HS-27A (cell line): ENCODE data around the gene SMIM41.

ENCODE experiments used
- DNase-seq: peaks from one replicate; pipeline ENCODE4 v3.0.0-alpha.2; 2012; ENCODE audit warnings: low read depth, missing footprints

SMIM41 gene

GRCh38 chr12:52122540-52122871, 43.0 kb downstream of the SMIM41 start:
- DNase-seq = no peak

DNA sequence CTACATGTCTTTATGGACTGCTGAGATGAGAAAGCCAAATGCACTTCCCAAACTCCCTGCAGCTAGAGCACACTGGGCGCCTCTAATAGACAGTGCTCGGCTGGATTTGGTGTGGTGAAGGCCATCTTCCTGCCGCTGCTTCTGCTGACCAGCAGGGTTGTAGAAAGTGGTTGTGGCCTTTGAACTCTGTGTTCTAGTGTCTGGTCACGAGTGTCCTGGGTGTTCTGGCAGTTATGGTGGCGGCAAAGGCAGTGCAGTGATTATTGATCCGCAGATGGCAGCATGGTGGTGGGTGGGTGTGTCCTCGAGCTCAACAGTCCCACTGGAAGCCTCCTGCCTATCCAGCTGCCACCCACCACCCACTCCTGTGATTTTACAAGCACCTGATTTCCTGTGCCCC, 43.4 kb downstream of the SMIM41 start:
- DNase-seq = no peak

DNA sequence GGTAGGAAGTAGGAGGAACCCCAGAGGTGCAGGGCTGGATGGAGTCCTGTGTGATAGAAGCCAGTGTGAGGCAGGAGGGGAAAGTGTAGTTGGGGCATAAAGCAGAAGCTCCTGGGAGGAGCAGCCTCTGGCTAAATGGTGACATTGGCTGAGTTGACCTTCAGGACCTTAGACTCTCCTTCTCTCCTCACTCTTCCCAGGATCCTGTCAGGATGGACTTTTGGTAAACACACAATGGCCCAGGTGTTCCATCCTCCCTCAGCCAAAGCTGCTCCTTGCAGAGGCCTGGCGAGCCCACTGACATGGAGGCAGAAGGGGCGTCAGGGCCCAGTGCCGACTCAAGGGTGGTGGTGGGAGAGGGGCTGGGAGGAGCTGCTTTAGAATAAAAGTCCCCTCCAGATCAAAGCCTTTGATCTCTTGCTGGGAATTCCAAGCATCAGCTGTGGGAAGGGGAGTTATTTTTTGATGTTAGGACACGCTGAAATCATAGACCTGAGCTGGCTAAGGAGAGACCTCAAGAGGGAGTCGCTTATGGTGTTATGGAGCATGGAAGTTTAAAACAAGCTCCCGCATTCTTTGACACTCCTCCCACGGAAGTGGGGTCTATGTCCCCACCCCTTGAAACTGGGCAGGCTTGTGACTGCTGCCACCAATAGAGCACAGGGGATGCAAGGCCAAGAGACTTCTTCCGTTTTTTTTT, 44.1 kb downstream of the SMIM41 start:
- no peak for DNase-seq

GRCh38 chr12:52125476-52125900, 46.0 kb downstream of the SMIM41 start:
- no peak for DNase-seq

DNA sequence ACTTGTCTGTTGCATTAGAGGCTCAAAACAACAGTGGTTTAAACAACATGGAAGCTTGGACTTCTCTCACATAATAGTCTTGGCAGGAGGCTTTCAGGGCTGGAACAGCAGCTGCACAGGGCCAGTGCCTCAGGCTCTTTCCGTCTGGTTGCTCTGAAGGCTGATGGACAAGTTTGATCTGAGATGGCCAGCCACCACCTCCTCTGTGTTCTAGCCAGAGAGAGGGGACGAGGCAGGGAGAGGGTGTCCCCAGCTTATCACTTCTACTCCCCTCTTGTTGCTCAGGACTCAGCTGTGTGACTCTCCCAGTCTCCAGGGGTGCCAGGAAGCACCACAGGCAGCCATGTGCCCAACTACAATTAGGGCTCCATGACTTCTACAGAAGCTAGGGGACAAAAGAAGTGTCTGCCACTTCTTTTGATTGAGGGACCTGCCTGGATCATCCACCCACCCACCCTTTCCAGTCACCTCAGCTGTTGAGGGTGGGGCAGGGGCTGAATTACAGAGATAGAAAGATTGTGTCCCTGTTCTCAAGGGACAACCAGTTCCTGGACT, 46.6 kb downstream of the SMIM41 start:
- no peak for DNase-seq

DNA sequence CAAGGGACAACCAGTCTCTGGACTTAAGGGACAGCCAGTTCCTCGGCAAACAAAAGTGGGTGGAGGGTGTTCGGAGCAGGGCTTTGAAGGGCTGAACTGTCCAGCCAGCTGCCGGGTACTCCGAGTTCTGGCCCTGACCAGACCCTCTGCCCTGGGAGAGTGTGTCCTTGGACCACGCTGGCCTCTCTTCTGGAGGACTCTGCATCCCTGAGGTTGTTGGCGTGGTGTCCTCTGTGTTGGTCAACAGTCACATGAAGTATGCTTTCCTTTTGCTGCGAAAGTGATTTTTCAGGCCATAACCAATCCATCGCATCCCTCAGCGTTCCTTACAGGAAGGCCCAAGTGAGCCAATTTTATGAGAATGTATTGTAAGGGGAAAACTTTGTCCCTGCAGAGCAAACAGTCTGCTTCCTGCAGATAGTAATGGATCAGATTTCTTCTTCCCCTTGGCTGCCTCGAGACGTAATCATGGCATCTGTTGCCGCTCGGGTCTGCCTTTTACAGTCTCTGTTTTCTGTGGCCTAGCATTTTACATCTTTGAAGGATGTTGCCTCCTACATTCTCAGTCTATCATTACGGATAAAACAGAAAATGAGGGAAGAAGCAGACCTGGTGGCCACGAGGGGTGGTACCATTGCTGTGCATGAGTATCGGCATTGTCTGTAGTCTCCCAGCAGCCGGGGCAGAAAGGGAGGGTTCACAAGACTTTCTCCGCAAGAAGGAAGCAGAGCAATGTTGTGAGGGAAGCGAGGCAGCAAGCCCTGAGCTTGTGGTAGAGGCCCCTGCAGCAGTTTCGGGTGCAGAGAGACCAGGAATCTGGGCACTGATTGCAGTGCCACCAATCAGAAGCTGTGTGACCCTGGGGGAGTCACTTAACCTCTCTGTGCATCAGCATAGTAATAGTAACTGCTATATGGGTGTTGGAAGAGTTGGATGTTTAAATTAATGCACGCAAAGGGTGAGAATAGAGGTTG, 47.4 kb downstream of the SMIM41 start:
- DNase-seq = no peak

GRCh38 chr12:52127683-52128450, 48.4 kb downstream of the SMIM41 start:
- DNase-seq = no peak

DNA sequence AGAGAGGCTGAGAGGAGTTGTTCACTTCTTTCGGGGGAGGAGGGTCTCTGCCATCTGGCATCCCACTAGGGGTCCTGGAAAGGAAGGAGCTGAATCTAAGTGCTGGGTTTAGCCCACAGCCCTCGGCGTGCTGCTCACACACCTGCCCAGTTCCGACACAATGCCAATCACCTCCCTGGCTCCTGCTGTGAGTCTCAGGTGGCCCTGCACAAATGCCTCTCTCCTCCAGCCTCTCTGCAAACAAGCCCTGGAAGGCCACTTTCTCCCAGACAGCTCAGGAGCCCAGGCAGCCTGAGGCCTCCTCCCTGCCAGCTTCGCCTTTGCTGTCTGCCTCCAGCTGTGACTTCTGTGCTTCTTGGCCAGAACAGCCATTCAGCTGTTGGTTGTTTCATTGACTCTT, 51.2 kb downstream of the SMIM41 start:
- no peak for DNase-seq

DNA sequence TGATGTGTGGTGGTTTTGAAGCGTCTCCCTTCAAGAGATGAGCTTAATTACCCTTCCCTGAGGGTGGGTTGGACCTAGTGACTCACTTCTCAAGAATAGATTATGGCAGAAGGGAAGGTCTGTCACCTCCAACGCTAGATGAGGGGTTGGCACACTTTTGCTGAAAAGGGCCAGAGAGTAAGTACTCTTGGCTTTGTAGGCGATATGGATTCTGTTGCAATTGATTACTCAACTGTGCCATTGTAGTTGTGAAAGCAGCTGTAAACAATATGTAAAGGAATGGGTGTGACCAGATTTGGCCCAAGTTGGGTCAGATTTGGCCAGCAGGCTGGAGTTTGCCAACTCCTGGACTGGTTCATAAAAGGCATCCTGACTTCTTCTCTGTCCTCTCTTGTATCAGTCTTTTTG, 53.3 kb downstream of the SMIM41 start:
- DNase-seq = no peak

- DNase-seq = no peak
These were observed 58.2 kb downstream of the SMIM41 start for GRCh38 chr12:52137746-52138145.

DNA sequence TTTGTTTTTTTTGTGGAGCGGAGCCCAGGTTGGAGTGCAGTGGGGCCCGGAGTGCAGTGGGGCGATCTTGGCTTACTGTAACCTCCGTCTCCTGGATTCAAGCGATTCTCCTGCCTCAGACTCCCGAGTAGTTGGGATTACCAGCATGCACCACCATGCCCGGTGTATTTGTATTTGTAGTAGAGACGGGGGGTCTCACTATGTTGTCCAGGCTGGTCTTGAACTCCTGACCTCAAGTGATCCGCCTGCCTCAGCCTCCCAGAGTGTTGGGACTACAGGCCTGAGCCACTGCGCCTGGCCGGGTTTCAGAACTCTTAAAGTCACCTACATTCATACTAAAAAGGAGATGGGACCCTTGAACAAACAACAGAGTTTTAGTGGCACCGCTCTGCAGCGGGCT, 59.6 kb downstream of the SMIM41 start:
- no peak for DNase-seq

GRCh38 chr12:52139579-52140062, 60.1 kb downstream of the SMIM41 start:
- no peak for DNase-seq

DNA sequence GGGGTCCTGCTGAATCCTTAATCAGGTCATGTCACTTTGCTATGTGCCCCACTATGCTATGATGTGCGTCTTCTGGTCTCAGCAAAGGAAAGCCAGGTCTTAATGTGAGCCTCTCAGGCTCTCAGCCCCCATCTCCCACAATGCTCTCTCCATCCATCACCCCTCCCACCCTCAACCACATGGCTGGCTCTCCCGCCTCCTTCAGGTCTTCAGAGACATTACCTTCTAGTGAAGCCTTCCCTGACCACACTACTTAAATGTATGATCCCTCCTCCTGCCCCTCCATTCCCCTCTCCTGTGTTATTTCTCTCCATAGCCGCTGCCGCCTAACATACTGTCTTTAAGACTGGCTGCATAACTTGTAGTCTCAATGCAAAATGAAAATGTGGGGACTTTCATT, 61.8 kb downstream of the SMIM41 start:
- DNase-seq = no peak

GRCh38 chr12:52141875-52142274, 62.4 kb downstream of the SMIM41 start:
- DNase-seq = no peak

DNA sequence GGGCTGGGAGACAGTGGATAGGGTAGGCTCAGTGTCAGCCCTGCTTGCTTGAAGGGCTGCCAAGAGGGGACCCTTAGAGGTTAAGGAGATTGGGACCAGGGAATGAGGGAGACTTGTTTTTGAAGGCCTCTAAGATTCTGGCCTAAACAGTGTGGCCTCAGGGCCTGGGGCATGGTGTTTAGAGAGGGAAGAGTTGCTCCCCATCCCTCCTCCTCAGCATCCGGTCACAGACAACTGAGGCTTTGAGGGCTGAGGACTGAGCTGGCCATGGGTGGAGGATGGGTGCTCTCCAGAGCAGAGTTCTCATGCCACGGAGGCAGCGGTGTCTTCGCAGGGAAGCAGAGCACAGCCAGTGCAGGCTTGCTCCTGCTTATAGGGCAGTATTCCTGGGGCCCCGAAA, 62.9 kb downstream of the SMIM41 start:
- no peak for DNase-seq

DNA sequence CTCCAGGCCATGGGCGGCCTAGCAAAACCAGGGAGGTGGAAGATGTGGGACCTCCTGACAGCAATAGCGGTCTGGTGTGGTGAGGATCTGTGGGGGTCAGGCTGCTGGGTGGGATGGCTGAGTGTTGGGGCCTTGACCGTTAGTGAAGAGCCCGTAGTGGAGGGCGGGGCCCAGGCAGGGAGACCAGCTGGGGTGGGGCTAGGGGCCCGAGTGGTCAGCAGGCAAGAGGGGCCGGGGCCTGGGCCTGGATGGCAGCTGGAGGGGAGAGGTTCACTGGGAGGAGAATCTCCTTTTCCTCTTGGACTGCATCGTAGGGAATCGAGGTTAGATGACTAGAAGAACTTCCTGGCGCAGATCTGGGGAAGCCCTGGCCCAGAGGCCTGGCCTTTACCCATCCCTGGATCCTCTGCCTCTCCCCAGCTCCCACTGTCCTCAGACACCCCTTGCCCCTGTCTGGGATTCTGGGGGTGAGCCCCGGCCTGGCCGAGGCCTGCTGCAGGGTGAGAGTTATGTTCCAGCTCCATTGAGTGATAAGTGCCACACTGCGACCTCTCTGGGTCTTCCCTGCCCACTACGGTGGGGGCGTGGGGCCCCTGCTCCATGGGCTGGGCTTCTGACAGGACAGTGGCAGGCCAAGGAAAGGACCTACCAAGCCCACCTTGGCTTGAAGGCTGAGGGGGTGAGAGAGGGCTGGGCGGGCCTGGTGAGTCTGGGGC, 65.2 kb downstream of the SMIM41 start:
- DNase-seq = no peak

DNA sequence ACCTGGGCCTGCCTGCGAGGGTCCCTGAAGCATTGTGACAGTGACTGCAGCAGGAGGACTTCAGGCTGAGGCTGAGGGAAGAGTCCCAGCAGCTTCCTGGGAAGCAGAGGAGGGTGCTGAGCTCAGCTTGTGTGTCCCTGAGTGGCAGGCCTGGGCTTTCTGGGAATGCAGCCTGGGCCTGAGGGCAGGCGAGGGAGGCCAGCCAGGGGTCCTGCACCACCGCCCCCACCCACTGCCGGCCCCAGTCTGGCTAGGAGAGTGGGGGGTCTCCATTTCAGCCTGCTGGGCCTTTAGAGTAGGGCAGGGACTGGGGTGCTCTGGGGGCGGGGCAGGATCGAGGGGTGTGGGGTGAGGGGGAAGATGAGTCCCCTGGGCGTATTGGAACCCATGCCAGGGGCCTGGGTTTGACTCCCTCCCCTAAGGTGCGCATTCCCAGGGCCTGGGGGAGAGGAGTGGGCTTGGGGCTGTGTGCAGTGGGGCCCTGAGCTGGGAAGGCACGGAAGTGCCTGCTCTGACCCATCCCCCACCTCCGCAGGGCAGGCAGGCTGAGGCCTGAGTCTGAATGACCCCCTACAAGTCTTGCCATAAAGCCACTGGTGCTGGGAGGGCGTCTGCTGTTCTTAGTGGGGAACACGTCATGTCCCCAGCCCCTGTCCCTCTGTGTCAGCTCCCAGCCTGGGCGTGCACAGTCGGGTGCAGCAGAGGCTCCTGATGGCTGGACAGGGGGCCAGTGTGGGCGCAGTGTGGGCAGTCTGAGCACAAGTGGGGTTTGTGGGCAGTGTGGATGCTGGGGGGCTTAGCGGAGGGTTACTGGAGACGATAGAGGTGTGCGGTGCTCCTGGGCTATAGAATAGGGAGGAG, 66.0 kb downstream of the SMIM41 start:
- DNase-seq = no peak

GRCh38 chr12:52146089-52146821, 66.8 kb downstream of the SMIM41 start:
- DNase-seq = no peak

DNA sequence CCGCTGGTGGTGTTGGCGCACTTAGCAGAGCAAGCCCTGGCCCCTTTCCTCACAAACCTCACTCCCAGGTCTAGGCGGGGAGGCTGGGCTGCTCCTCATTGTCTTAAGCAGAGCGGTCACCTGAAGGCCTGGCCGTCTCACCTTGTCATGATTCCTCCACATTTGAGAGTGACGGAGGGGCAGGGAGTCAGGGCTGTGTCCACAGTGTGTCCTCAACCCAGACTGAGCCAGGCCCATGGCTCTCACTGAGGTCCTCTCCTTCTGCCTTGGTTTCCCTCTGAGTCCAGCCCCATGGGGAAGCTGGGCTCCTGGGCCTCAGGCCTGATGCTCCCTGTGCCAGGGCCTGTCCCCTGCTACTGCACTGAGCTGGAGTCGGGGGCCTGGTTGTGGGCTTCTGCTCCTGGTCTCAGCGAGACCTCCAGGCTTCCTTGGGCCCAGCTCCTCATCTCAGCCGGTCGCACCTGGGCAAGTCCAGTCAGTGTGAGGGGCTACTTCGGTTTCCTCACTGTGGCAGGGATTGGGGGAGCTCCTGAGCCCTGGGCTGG, 67.4 kb downstream of the SMIM41 start:
- DNase-seq = no peak
